Keratinocyte (primary cell): ENCODE results near the gene SRP68. TPM values are rescaled to one million over a fixed set of nuclear protein-coding genes. Genes with fewer than 3 reads are reported as not detected.
A peak's percentile ranks its signal among the peaks of the same experiment; 100 is the strongest.

Source experiments
- DNase-seq: peaks from one replicate; pipeline ENCODE4 v3.0.0-alpha.2; 2011; ENCODE audit warnings: low read depth, missing footprints, low spot score
- FAIRE-seq: peaks from 2 replicates; lab custom pipeline; 2011; peaks lifted over from hg19 to GRCh38; lab: Jason Lieb, UNC
- H2AFZ ChIP-seq: 2 replicates; pipeline ENCODE4 v1.6.0; 2012; ENCODE audit warnings: low read length, control low read depth, inconsistent platforms; ENCODE audit not compliant: control insufficient read depth
- H3K27ac ChIP-seq: 2 replicates; pipeline ENCODE4 v1.5.1; 2011; ENCODE audit warnings: low read length; ENCODE audit not compliant: control insufficient read depth, insufficient read depth
- H3K27me3 ChIP-seq: 3 replicates; pipeline ENCODE4 v1.6.0; 2011; ENCODE audit warnings: low read length; ENCODE audit not compliant: control insufficient read depth, insufficient read depth; ENCODE audit errors: extremely low read depth
- H3K36me3 ChIP-seq, 2 experiments: 2 replicates in 1 of 2; 3 replicates in 1 of 2; pipeline ENCODE4 v1.5.1; 2011; ENCODE audit warnings: low read length in 2 of 2, mild to moderate bottlenecking in 1 of 2; ENCODE audit not compliant: control insufficient read depth in 2 of 2, insufficient read depth in 2 of 2; ENCODE audit errors: extremely low read depth in 1 of 2
- H3K4me1 ChIP-seq: 3 replicates; pipeline ENCODE4 v1.5.1; 2011; ENCODE audit warnings: low read length; ENCODE audit not compliant: control insufficient read depth, insufficient read depth; ENCODE audit errors: extremely low read depth
- H3K4me2 ChIP-seq: 3 replicates; pipeline ENCODE4 v1.6.0; 2011; ENCODE audit warnings: low read depth, low read length; ENCODE audit not compliant: control insufficient read depth, insufficient read depth; ENCODE audit errors: extremely low read depth
- H3K4me3 ChIP-seq, 3 experiments: fragments of 200-600 bp in 1 of 3; sonication (generic) in 1 of 3; 2 replicates in 2 of 3; 3 replicates in 1 of 3; pipeline ENCODE4 v1.5.1; 2011 to 2016; ENCODE audit warnings: low read length in 3 of 3, mild to moderate bottlenecking in 3 of 3, control low read depth in 2 of 3, inconsistent platforms in 1 of 3, low read depth in 1 of 3, mixed read lengths in 1 of 3, mixed run types in 1 of 3, moderate library complexity in 1 of 3; ENCODE audit not compliant: control insufficient read depth in 2 of 3, insufficient read depth in 2 of 3; ENCODE audit errors: extremely low read depth in 1 of 3
- H3K79me2 ChIP-seq: 2 replicates; pipeline ENCODE4 v1.6.0; 2012; ENCODE audit warnings: low read length; ENCODE audit not compliant: control insufficient read depth, insufficient read depth
- H3K9ac ChIP-seq: 3 replicates; pipeline ENCODE4 v1.6.0; 2011; ENCODE audit warnings: low read length; ENCODE audit not compliant: control insufficient read depth, insufficient read depth; ENCODE audit errors: extremely low read depth
- H3K9me1 ChIP-seq: 3 replicates; pipeline ENCODE4 v1.6.0; 2011; ENCODE audit warnings: low read length; ENCODE audit not compliant: control insufficient read depth, insufficient read depth; ENCODE audit errors: extremely low read depth
- H3K9me3 ChIP-seq: 2 replicates; pipeline ENCODE4 v1.5.1; 2012; ENCODE audit warnings: low read depth, low read length; ENCODE audit not compliant: control insufficient read depth
- H4K20me1 ChIP-seq: 3 replicates; pipeline ENCODE4 v1.6.0; 2011; ENCODE audit warnings: low read length; ENCODE audit not compliant: control insufficient read depth, insufficient read depth; ENCODE audit errors: extremely low read depth
- CTCF ChIP-seq, 3 experiments: IDR thresholded peaks in 1 of 3; conservative IDR thresholded peaks in 1 of 3; optimal IDR thresholded peaks in 1 of 3; 2 replicates in 2 of 3; 3 replicates in 1 of 3; pipeline versions ENCODE3 to v1.5.1; 2011; ENCODE audit warnings: low read length in 3 of 3, mild to moderate bottlenecking in 3 of 3, moderate library complexity in 2 of 3, control low read depth in 1 of 3, inconsistent platforms in 1 of 3; ENCODE audit not compliant: insufficient read depth in 2 of 3; ENCODE audit errors: extremely low read depth in 1 of 3
- EZH2 ChIP-seq: IDR thresholded peaks from one replicate; pipeline ENCODE4 v1.6.1; 2012; ENCODE audit warnings: inconsistent platforms, mild to moderate bottlenecking, low read length, moderate library complexity
- dilution Hi-C: fragments of 300-500 bp; cut with MboI; formaldehyde crosslinking; loops from one replicate; pipeline ENCODE4 v1.7.0; 2020; ENCODE audit warnings: low sequenced_read_pairs; ENCODE audit not compliant: extremely low pct_ligation_motif_present
- polyA minus RNA-seq, 3 experiments: library from RNA; depleted of rRNA, polyadenylated mRNA; stranded (reverse); fragments of >200 nt; gene quantifications; 1 replicate in 1 of 3; 2 replicates in 1 of 3; 3 replicates in 1 of 3; pipeline ENCODE4 v1.2.3, GENCODE V29; 2011
- polyA plus RNA-seq, 5 experiments: library from polyadenylated mRNA; depleted of rRNA in 3 of 5; stranded (reverse) in 3 of 5; stranded (forward) in 1 of 5; unstranded in 1 of 5; fragments of >200 nt; gene quantifications; 1 replicate in 1 of 5; 2 replicates in 3 of 5; 3 replicates in 1 of 5; pipeline versions ENCODE4 v1.2.1 to v1.2.3, GENCODE V29; 2011 to 2012; ENCODE audit warnings: missing spikeins in 2 of 5, low read depth in 1 of 5, low replicate concordance in 1 of 5

The SRP68 gene
- polyA plus RNA-seq (59.0 to 87.1 TPM (median 81.3 TPM) in 3 replicates), polyA minus RNA-seq (48.1 to 57.6 TPM (median 53.9 TPM) in 3 replicates)
- 141 TPM for polyA plus RNA-seq (2011; ENCODE audit: low read depth)
- 62.1 and 90.0 TPM in 2 replicates for polyA plus RNA-seq (2011; cell fraction: cytosol; rRNA removed)
- polyA plus RNA-seq (2011; cell fraction: nucleus; rRNA removed), result 76.7 and 78.1 TPM in 2 replicates
- polyA plus RNA-seq (2012; ENCODE audit: low replicate concordance), result 75.6 and 86.9 TPM in 2 replicates
- polyA minus RNA-seq (2011; cell fraction: cytosol; rRNA and poly(A)+ RNA removed), result 25.7 TPM
- 23.5 and 44.0 TPM in 2 replicates for polyA minus RNA-seq (2011; cell fraction: nucleus; rRNA and poly(A)+ RNA removed)

GRCh38 chr17:76072148-76072858 lies at the start of gene SRP68:
SRP68 (minus strand) TSS chr17:76072517; CDS start chr17:76072491, 26 bp downstream.
- H3K79me2 ChIP-seq, result peaks cover 43% of the 10 kb centered on the region
- dilution Hi-C loops, result no loop called here

GRCh38 chr17:76121932-76122430 lies 49.7 kb upstream of the SRP68 start:
- dilution Hi-C loops, result no loop called here
- Histone ChIP-seq H4K20me1 (no peaks in the 10 kb centered on the region), H3K27me3 (peaks cover 5% of the 10 kb centered on the region), H2AFZ (peak overlapping the region; percentile 22), H3K9ac (peak overlapping the region; percentile 58), H3K36me3 (no peaks in the 10 kb centered on the region), H3K79me2 (no peaks in the 10 kb centered on the region), H3K27ac (no peak overlapping the region), H3K4me1 (peaks cover 3% of the 10 kb centered on the region), H3K9me1 (no peaks in the 10 kb centered on the region), H3K4me2 (peak overlapping the region; percentile 41), H3K9me3 (no peaks in the 10 kb centered on the region), H3K4me3 (peak overlapping the region in 1 of 3 experiments; percentile 40)
- FAIRE-seq (no peak), DNase-seq (no peak)
- no peak for TF ChIP-seq EZH2
- no peak for TF ChIP-seq CTCF (optimal IDR thresholded peaks at IDR 0.05 in 1 of 3, IDR thresholded peaks at IDR 0.05 in 1 of 3, conservative IDR thresholded peaks at IDR 0.05 in 1 of 3; ENCODE audit: extremely low read depth in 1 of 3, insufficient read depth in 2 of 3, low read length in 3 of 3)

More at GRCh38 chr17:76072148-76072858, at the start of gene SRP68:
- DNase-seq, result peak; percentile 65
- H3K27ac ChIP-seq, result peak within 1 kb of the TSS; percentile 89
- peaks cover 40% of the 10 kb centered on the region for H3K27me3 ChIP-seq
- no peaks in the 10 kb centered on the region for H3K9me1 ChIP-seq
- H3K9ac ChIP-seq, result peak within 1 kb of the TSS; percentile 93
- peak within 1 kb of the TSS; percentile 85 to 95 (median 91) for H3K4me3 ChIP-seq
- H3K4me1 ChIP-seq, result peaks cover 19% of the 10 kb centered on the region
- peak within 1 kb of the TSS; percentile 99 for H2AFZ ChIP-seq
- peaks cover 2 to 6% of the 10 kb centered on the region in 2 experiments for H3K36me3 ChIP-seq
- peak within 1 kb of the TSS; percentile 99 for H3K4me2 ChIP-seq
- no peaks in the 10 kb centered on the region for H3K9me3 ChIP-seq
- peak; percentile 36 for FAIRE-seq
- H4K20me1 ChIP-seq, result peaks cover 4% of the 10 kb centered on the region
- no peak for TF ChIP-seq CTCF (optimal IDR thresholded peaks at IDR 0.05 in 1 of 3, IDR thresholded peaks at IDR 0.05 in 1 of 3, conservative IDR thresholded peaks at IDR 0.05 in 1 of 3; ENCODE audit: extremely low read depth in 1 of 3, insufficient read depth in 2 of 3, low read length in 3 of 3)
